ENCODE measurements around the gene TANGO2.

Gene TANGO2

DNA sequence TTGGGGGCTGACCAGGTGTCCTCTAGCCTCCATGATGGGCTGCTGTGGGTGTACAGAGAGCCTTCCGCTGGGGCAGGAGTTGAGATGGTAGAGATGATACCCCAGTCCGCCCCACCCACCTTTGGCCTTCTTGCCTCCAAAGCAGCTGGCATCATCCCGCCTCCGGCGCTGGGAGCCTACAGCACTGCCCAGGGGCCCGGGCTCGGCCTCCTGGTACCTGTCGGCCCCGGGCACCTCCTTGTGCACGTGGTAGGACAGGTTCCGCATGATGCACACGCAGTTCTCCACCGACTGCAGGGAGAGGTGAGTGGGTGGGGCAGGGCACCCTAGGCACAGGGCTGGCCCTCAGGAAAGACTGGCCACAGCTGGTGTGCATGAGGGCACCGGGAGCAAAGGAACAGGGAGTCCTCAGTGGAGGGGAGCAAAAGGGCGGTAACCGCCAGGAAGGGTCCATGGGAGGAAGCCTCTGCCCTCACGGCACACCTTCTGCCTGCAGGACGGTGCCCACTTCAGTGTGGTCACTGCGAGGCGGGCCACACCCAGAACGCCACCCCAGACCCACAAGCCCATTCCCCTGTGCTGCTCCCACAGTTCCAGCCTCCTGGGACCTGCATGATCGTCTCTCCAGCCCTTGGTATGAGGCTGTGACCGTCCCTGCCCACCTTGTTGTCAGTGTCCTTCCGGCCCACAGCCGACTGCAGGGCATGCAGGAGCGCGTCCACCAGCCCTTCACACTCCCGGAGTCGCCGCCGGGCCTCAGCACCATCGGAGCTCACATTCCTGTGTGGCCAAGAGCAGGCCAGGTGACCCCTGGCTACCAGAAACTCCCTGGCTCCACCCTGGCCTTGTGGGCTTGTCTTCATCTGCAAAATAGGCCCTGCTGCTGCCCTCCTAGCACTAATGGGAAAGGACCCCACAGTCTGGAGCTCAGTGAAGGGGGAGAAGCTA is 43.3 kb upstream of the TANGO2 start:
- Histone ChIP-seq H3K4me3 (ENCODE audit: low read depth, low read length) (no peak overlapping the region), H3K27ac (no peak overlapping the region; the same call in 1 of the 2 replicates), H3K27me3 (ENCODE audit: insufficient read depth, low read depth, severe bottlenecking) (no peaks in the 10 kb centered on the region), H3K9me3 (ENCODE audit: severe bottlenecking) (no peaks in the 10 kb centered on the region), H3K36me3 (peaks cover 64% of the 10 kb centered on the region)
- no peak for DNase-seq
- TF ChIP-seq, protein P1, sequence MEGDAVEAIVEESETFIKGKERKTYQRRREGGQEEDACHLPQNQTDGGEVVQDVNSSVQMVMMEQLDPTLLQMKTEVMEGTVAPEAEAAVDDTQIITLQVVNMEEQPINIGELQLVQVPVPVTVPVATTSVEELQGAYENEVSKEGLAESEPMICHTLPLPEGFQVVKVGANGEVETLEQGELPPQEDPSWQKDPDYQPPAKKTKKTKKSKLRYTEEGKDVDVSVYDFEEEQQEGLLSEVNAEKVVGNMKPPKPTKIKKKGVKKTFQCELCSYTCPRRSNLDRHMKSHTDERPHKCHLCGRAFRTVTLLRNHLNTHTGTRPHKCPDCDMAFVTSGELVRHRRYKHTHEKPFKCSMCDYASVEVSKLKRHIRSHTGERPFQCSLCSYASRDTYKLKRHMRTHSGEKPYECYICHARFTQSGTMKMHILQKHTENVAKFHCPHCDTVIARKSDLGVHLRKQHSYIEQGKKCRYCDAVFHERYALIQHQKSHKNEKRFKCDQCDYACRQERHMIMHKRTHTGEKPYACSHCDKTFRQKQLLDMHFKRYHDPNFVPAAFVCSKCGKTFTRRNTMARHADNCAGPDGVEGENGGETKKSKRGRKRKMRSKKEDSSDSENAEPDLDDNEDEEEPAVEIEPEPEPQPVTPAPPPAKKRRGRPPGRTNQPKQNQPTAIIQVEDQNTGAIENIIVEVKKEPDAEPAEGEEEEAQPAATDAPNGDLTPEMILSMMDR (IDR thresholded peaks at IDR 0.05; ENCODE audit: low read depth, low read length): no peak

DNA sequence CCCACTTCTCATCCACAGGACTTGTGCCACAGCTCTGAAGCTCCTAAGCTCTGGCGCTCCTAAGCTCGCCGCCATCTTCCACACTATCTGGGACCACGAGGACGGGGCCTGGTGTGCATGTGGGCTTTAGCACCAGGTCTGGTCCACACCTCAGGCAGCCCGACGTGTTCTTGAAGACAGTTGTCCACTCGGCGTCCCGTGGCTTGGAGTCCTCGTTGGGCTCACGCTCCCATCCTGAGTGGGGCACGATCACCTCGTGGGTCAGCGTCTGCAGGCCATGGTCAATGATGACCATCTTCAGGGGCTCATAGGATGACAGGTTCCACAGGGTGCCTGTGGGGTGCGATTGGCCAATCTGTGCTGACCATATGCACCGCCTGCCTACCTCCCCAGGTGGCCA is 42.2 kb upstream of the TANGO2 start:
- no peak overlapping the region for H3K4me3 ChIP-seq (ENCODE audit: low read depth, low read length)
- TF ChIP-seq, protein P1 (IDR thresholded peaks at IDR 0.05; ENCODE audit: low read depth, low read length): no peak

DNA sequence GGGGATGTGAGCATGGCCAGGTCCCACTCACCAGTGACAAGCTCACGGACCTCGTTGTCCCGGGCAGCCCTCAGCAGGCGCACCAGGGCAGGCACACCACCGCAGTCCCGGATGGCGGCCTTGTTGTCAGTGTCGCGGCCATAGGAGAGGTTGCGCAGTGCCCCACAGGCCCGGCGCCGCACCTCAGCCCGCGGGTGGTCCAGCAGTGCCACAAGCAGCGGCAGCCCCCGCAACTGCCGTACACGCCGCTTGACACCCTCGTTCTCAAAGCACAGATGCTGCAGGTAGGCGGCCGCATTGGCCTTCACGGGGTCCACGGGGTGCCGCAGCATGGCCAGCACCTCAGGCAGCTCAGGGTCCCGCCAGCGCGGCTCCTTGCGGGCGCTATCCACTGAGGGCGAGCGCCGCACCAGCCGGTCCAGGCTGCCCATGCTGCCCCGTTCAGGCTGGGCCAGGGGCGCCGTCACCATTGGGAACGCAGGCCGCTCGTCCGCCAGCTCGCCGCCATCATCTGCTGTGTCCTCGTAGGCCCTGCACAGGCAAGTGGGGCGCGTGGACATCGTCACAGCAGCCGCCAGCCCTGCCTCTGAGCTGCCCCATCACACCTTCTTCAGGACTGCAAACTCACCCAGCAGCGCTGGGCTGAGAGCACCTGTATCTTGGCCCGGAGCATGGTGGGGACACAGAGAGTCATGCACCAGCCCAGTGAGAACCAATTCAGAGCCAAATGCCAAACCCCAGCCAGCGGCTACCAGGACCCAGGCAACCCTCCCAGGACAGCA is 41.0 kb upstream of the TANGO2 start:
- Histone ChIP-seq H3K36me3 (peaks cover 49% of the 10 kb centered on the region), H3K4me3 (ENCODE audit: low read depth, low read length) (no peak overlapping the region), H3K9me3 (ENCODE audit: severe bottlenecking) (no peaks in the 10 kb centered on the region), H3K27me3 (ENCODE audit: insufficient read depth, low read depth, severe bottlenecking) (no peaks in the 10 kb centered on the region), H3K27ac (no peak overlapping the region)
- no peak for DNase-seq
- TF ChIP-seq, protein P1 (IDR thresholded peaks at IDR 0.05; ENCODE audit: low read depth, low read length): no peak

More for the DNA sequence above, 42.2 kb upstream of the TANGO2 start:
- DNase-seq: no peak
- Histone ChIP-seq H3K9me3 (ENCODE audit: severe bottlenecking) (no peaks in the 10 kb centered on the region), H3K27me3 (ENCODE audit: insufficient read depth, low read depth, severe bottlenecking) (no peaks in the 10 kb centered on the region), H3K27ac (no peak overlapping the region), H3K36me3 (peaks cover 54% of the 10 kb centered on the region)

DNA sequence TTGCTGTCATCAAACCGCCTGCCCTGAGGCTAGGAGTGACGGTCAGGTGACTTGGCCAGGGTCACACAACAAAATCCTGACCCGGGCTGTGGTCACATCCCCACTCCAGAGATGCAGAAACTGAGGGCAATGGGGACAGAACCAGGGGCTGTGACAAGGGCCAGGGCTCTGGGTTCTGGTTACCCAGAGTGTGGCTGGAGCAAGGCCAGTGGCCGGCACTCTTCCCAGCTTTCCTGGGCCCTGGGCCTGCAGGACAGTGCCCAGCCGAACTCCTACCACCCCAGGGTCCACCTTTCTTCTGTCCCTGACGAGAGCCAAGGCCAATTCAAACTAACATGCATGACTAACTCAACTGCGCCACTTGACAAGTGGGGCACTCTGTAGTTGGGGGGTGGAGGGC is 40.1 kb upstream of the TANGO2 start:
- Histone ChIP-seq H3K36me3 (peaks cover 49% of the 10 kb centered on the region), H3K9me3 (ENCODE audit: severe bottlenecking) (no peaks in the 10 kb centered on the region)

DNA sequence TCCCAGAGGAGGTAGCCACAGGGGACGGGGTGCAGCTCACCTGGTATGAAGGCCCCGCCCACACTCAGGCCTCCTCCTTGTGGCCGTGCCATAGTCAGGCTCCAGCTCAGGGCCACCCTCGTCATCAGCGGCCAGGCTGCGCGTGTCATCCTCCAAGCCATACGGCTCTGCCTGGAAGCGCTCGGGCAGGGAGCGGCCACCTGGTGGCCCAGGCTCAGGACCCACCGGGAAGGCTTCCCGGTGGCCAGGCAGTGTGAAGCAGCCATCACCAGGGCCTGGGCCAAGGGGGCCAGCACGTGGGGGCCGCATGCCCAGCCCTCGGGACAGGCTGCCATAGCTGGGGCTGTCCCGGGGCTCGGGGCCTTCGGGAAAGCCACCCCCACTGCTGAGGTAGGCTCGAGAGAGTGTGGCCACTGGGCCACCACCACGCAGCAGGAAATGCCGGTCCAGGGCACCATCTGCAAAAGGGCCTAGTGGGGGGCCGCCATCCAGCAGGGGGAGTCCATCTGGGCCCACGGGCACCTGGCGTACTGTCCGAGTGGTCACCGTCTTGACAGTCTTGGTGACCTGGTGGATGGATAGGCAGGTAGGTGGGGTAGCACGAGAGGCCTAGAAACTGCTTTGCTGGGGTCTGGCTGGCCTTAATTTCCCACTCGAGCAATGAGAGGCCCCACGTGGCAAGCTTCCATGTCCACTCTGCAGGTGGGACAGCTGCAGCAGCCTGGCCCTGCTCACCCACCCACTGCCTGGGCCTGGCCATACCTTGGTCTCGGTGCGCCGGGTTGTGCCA is 39.5 kb upstream of the TANGO2 start:
- Histone ChIP-seq H3K9me3 (ENCODE audit: severe bottlenecking) (no peaks in the 10 kb centered on the region), H3K4me3 (ENCODE audit: low read depth, low read length) (no peak overlapping the region), H3K36me3 (peaks cover 45% of the 10 kb centered on the region), H3K27me3 (ENCODE audit: insufficient read depth, low read depth, severe bottlenecking) (no peaks in the 10 kb centered on the region), H3K27ac (no peak overlapping the region)
- no peak for DNase-seq
- TF ChIP-seq, protein P1 (IDR thresholded peaks at IDR 0.05; ENCODE audit: low read depth, low read length): no peak

More for the DNA sequence above, 40.1 kb upstream of the TANGO2 start:
- H3K27ac ChIP-seq: no peak overlapping the region
- TF ChIP-seq, protein P1 (IDR thresholded peaks at IDR 0.05; ENCODE audit: low read depth, low read length): no peak
- no peak for DNase-seq
- H3K27me3 ChIP-seq (ENCODE audit: insufficient read depth, low read depth, severe bottlenecking): no peaks in the 10 kb centered on the region
- no peak overlapping the region for H3K4me3 ChIP-seq (ENCODE audit: low read depth, low read length)
